CD4-positive, alpha-beta T cell treated with Interleukin-17A for 4 hours (primary cell): ENCODE data around the gene ABCD1.

Experiments used
- DNase-seq: peaks from one replicate; pipeline ENCODE4 v3.0.0-alpha.2; 2020; ENCODE audit warnings: mixed read lengths

The ABCD1 gene

DNA sequence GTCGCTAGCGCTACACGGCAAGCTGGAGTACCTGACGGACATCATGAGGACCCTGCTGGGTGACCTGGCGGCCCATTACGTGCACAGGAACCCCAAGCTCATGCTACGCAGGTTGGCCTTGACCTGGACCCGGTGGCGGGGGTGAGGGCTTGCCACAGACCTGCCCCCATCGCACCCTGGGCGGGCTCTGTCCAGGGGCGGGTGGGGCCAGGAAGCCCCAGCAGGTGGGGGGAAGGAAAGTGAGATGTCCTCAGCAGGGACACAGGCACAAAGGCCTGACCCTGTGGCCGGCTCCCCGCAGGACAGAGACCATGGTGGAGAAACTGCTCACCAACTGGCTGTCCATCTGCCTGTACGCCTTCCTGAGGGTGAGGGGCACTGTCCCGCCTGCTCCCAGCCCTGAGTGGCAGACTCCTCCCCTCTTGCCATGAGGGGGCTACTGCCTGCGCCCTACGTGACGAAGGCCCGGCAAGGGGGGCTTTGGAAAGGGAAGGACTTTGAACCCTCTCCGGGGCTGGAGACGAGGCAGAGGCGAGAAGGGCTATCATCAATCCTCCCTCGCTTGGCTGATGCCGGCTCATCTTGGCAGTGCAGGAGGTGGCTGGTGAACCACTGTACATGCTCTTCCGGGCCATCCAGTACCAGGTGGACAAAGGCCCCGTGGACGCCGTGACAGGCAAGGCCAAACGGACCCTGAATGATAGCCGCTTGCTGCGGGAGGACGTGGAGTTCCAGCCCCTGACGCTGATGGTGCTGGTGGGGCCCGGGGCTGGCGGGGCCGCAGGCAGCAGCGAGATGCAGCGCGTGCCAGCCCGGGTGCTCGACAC, 50.9 kb downstream of the ABCD1 start:
- DNase-seq, result peak; percentile 2

DNA sequence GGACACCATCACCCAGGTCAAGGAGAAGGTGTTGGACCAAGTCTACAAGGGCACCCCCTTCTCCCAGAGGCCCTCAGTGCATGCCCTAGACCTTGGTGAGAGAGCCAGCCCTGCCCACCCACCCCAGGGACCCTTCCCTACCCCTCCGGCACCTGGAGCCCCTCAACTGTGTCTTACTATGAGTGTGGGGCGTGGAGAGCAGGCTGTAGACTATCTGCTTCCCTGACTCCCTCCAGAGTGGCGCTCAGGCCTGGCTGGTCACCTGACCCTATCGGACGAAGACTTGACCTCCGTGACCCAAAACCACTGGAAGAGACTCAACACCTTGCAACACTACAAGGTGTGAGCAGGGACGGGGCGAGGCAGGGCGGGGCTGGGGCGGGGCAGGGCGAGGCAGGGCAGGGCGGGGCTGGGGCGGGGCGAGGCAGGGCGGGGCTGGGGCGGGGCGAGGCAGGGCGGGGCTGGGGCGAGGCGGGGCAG, 51.5 kb downstream of the ABCD1 start:
- no peak for DNase-seq

DNA sequence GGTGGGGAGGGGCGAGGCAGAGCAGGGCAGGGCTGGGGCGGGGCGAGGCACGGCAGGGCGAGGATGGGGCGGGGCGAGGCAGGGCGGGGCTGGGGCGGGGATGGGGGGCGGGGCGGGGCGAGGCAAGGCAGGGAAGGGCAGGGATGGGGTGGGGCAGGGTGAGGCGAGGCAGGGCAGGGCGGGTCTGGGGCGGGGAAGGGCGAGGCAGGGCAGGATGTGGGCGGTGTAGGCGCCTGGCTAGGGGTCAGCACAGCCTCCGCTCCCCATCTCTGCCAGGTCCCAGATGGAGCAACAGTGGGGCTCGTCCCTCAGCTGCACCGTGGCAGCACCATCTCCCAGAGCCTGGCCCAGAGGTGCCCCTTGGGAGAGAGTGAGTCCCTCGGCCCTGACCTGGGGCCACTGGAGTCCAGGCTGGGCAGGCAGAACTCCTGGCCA, 52.0 kb downstream of the ABCD1 start:
- DNase-seq, result no peak

DNA sequence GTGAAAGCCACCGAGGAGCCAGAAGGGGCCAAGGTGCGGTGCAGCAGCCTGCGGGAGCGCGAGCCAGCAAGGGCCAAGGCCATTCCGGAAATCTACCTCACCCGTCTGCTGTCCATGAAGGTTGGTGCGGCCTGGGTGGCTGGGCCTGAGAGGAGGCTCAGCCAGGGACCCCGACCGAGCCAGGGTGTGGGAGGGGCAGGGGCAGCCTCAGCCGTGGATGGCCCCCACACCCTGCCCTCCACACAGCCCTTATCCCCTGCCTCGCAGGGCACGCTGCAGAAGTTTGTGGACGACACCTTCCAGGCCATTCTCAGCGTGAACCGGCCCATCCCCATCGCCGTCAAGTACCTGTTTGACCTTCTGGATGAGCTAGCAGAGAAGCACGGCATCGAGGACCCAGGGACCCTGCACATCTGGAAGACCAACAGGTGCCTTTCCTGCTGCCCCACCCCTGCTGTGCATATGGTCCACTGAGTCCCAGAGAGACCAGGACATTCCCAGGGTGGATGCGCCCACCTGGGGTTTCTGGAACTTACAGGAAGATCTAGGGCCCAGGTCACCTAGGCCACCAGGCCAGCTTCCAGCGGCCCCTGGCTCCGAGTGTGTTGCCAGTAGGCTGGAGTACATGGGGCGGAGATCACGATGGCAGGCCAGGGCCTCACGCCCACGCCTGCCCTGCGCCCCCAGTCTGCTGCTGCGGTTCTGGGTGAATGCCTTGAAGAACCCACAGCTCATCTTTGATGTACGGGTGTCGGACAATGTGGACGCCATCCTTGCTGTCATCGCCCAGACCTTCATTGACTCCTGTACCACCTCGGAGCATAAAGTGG, 52.8 kb downstream of the ABCD1 start:
- DNase-seq, result no peak

DNA sequence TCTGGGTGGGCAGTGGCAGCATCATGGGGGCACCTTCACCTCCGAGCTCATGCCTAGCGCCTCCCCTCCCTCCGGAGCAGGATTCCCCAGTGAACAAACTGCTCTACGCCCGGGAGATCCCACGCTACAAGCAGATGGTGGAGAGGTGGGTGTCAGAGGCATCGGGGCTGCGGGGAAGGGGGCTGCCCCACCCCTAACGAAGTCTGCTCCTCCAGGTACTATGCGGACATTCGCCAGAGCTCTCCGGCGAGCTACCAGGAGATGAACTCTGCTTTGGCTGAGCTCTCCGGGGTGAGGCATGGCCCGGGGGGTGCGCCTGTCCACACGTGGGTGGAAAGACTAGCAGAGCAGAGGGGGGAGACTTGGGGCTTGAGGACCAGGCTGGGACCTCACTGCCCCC, 53.5 kb downstream of the ABCD1 start:
- no peak for DNase-seq

DNA sequence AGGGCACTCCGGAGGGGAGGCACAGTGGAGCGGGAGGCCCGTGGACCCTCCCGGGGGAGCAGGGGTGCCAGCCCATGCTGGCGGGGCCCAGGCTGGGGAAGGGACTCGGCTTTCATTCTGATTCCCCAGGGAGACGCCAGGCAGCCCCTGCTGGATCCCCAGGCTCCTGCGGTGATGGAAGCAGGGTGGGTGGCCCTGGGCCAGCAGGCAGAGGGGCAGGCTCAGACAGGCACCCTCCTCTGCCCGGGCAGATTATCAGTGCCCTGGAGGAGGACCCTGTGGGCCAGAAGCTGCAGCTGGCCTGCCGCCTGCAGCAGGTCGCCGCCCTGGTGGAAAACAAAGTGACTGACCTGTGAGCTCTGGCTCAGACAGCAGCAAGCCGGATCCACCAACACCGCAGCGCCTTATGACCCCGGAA, 54.0 kb downstream of the ABCD1 start:
- DNase-seq, result no peak

DNA sequence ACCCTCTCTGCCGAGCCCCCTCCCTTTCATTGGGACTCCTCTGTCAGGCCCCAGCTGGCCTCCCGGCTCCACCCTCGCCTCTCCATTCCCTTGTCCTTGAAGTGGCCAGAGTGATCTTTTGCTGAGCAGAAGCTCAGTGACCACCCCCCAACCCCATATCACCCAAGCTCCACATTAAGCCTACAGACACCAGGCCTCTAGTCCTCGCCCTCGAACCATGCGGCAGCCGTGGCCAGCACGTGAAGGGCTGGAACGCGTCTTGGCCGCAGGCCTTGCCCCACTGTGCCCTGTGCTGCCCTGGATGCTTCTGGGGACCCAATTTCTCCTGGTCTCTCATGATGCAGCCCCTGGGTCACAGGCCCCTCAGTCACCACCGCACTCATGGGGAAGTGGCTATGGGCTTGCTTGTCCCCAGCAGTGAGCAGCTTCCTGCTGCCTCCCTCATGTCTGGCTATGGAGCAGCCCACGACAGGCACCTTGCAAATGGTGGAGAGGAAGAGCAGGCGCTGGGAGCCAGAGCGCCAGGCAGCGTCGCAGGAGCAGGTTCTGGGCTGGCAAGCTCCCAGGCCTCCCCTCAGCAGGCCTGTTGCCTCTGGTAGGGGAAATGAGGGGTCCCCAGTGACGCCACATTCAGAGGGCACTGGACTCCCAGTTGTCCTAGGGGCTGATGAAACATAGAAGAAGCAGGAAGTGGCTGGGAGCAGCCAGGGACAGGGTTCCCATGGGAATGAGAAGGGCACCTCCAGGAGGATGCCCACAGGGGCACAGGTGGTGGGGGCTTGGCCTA, 55.4 kb downstream of the ABCD1 start:
- DNase-seq, result no peak

DNA sequence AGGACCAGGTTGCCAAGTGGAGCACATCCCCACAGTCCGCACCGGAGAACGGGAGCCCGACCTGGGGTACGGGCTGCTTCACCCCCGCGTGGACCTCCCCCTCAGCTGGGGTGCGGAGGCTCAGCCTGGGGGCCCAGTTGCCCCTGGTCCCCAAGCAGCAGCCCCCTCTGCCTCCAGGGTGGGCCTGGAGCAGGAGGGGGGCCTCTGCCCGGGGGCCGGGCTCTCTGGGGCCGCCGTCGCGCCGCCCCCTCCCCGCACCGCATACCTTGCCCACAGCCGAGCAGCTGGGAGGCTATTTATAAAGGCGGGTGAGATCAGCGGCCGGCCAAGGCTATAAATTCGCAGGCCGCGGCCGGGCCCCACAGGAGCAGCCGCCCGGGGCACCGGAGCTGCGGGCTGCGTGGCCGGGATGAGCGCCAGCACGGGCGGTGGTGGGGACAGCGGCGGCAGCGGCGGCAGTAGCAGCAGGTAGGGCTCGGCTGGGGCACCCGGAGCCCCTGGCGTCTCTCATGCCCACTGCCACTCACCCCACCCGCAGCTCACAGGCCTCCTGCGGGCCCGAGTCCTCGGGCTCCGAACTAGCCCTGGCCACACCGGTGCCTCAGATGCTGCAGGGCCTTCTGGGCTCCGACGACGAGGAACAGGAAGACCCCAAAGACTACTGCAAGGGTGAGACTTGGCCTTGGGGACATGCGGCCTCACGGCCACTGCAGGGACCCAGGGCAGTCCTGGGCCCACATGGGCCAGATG, 56.2 kb downstream of the ABCD1 start, which contains the start of gene SRPK3:
Gene SRPK3 (plus strand): TSS at position 364 of the 750 bp plus-strand sequence. CDS start 46 bp downstream, at position 410.
- no peak for DNase-seq

DNA sequence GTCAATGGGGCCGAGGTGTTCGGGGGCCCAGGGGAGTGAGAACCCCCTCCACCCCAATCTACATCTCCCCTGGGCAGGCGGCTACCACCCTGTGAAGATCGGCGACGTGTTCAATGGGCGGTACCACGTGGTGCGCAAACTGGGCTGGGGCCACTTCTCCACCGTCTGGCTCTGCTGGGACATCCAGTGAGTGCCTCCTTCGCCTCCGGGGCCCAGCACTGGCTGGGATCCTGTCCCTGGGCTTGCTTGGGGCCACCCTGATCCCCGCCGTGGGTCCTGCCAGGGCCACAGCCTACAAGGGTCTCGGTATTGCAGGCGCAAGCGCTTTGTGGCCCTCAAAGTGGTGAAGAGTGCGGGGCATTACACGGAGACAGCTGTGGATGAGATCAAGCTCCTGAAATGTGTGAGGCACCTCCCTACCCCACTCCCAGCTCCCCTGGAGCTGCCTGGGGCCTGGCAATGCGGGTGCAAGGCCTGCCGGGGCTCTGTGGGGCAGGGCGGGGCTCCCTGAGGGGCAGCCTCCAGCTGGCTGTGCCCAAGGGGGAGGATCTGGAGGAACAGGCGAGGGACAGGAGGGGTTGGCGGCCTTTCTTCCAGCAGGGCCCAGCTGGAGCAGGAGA, 56.9 kb downstream of the ABCD1 start:
- DNase-seq, result no peak

DNA sequence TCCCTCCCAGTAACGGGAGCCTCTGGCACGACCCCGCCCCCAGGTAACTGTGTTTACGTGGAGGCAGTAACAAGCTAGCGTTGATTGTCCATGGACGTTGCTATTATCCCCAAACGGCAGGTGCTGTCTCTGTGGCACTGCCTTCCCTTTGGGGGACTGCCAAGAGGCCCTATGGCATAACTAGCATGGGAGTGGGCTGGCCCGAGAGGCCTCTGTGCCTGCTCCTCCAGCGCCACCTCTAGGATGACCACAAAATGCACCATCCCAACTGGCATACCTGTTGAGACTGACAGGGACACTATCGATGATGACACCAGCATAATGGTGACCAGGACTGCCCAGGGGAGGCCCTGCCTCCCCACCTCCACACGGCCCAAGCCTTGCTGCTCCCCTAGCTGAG, 57.7 kb downstream of the ABCD1 start:
- DNase-seq, result no peak

DNA sequence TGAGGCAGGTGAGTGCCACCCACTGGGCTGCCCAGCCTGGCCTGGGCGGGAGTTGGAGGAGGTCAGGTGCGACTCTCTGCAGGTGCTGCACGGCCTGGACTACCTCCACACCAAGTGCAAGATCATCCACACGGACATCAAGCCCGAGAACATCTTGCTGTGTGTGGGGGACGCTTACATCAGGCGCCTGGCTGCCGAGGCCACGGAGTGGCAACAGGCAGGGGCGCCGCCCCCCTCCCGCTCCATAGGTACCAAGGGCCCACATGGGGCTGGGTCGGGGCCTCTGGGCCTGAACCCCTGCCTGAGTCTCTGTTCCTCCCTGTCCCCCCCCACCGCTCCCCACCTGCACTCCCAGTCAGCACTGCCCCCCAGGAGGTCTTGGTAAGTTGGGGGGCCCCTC, 58.2 kb downstream of the ABCD1 start:
- DNase-seq, result no peak

DNA sequence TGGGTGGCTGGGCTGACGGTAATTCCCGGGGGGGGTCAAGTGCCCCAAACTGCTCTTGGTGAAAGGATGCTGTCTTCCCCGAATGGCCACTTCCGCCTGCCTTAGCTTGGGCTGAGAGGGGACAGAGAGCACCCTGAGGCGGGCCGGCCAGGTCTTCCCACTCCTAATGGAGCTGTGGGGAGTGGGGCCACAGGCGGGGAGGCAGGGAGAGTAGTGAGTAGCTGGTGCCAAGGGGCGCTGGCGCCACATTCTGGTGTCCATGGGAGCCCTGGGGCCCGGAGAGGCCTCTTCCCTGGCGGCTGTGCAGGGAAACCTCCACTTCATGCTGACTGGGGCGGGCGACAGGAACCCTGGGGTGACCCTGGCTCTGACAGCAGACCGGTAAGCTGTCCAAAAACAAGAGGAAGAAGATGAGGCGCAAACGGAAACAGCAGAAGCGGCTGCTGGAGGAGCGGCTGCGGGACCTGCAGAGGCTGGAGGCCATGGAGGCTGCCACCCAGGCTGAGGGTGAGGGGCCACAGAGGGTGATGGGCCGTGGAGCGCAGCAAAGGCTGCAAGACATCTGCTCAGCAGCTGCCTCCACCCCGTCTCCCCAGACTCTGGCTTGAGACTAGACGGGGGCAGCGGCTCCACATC, 58.8 kb downstream of the ABCD1 start:
- no peak for DNase-seq

DNA sequence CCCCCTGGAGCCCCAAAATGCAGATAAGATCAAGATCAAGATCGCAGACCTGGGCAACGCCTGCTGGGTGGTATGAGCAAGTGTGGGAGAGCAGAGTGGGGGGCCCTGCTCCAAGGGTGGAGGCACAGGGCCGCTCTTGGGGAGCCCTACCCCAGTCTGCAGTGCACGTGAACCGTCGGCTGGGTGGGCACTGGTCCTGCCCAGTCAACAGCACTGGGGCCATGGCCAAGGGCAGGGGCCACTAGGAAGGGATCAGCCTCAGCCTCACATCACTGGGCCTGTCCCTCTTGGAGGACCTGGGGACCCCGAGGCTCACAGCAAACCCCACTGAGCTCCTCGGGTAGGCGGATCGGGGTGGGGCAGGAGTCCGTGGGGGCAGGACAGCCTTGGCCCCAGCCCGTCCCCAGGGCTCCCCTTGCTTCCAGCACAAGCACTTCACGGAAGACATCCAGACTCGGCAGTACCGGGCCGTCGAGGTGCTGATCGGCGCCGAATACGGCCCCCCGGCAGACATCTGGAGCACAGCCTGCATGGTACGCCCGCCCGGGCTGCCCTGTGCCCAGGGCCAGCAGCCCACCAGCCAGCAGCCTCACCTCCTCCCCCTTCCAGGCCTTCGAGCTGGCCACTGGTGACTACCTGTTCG, 59.8 kb downstream of the ABCD1 start:
- DNase-seq, result no peak

DNA sequence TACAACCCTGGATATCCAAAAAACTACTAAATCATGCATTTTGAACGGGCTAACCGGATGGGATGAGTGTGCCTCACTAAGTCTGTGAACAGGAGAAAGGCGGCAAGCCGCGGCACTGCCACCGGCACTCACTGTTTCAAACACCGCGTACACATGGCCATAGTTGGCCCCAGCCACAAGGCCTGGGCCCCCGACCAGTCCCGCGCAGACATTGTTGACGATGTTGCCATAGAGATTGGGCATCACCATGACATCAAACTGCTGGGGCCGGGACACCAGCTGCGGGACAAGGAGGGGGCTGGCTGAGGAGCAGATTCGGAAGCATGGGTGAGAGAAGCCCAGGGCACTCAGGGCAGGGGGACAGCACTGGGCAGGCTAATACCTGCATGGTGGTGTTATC, 62.0 kb downstream of the ABCD1 start:
- DNase-seq, result no peak

DNA sequence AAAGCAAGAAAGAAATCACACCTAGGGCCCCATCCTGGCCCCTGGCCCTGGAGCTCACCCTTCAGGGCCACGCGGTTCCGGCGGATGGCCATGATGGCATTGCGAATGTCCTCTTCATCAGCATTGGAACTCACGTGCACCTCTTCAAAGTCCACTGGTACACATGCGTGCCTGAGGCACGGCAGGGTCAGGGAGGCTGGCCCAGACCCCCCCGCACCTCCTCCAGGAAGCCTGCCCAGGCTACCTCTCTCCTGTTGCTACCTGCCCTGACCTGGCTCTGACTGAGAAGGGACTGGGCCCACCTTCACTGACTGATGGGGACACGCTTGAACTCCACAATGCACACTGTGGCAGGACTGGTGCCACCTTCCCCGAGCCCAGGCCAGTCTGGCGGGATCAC, 65.0 kb downstream of the ABCD1 start:
- no peak for DNase-seq

DNA sequence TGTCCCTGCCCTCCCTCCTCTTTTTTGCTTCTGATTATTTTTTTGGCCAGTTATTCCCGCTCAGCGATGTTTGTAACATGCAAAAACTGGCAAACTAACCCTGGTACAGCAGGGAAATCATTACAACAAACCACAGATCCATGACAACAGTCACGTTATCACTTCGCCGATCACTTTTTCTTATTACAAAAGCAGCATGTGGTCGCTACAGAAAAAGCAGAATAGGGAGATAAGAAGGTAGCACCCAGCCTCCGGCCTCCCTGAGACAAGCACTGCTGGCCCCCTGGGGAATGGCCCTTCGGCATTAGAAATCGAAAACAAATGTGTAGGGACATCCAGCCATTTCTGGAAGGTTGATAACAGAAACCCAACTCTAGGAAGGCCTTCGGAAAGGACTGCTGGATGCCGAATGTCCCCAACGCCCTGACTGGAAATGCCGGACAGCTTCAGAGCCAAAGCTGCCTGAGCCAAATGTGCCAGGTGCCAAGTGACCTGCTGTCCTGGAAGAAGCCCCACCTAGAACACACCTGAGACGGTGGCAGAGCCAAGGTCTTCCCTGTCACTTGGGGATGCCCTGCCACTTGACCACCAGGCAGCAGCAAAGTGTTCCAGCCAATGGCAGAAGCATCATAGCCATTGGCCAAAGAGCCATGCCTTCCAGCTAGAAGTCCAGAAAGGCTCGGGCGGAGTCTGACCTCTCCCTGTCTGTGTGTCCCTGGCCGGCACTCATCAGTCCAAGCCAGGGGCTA, 66.6 kb downstream of the ABCD1 start:
- DNase-seq, result no peak

DNA sequence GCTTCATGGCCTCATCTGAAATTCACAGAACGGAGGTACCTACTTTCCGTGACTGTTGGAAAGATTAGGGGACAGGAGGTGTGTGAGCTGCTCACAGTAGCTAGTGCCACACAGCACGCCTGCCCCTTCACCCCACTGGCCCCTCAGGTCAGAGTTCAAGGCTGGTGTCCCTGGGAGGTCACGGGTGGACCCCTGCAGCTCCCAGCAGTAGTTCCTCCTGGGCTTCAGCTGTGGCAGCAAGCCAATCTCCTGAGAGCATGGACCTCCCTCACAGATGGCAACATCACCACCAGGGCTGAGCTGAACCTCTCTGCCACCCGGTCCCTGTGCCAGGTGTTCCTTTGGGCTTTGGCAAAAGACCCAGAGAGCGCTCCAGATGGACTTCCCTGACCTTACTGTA, 67.7 kb downstream of the ABCD1 start:
- DNase-seq, result no peak

DNA sequence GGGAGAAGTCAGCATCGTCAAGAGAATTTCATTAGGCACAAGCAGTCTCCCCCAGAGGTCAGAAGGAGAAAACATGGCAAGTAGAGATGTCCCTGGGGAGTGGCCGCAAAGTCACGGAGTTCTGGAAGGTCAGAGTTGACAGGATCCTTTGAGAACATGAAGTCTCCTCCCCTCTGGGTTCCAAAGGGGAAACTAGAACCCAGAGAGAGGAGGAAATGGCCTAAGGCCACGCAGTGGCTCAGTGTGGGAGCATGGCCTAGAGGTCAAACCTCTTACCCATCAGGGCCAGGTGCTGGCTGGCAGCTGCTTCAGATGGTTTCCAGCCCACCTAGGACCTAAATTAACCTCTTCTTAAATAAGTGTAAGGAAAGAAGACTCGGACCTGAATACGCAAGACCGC, 68.6 kb downstream of the ABCD1 start:
- no peak for DNase-seq
